DMS114 treated with DMSO at 0.1 percent for 48 hours (cell line): Measurements from ENCODE around the gene ERCC2.
"Not testable (repeated sequence)": the region's sequence is repeated elsewhere in the genome, so short reads cannot be mapped to it uniquely, and the experiment has no call there.

ENCODE experiments used
- DNase-seq: peaks from one replicate; lab custom pipeline; 2025; ENCODE audit not compliant: unreplicated experiment; lab: John Stamatoyannopoulos, UW

The ERCC2 gene

GRCh38 chr19:45340232-45340898 lies 30.0 kb downstream of the ERCC2 start, which contains the start of gene KLC3:
KLC3 (plus strand) TSS chr19:45340750; CDS start chr19:45345542, 4,792 bp downstream.
- no peak for DNase-seq

- no peak for DNase-seq
Measured at GRCh38 chr19:45339629-45340028, 30.7 kb downstream of the ERCC2 start.

GRCh38 chr19:45336696-45337251 lies 33.6 kb downstream of the ERCC2 start:
- DNase-seq, result no peak

- not testable (repeated sequence) for DNase-seq
Measured at GRCh38 chr19:45334881-45335280, 35.5 kb downstream of the ERCC2 start.

GRCh38 chr19:45333609-45334303 lies 36.6 kb downstream of the ERCC2 start:
- no peak for DNase-seq

GRCh38 chr19:45331411-45331810 lies 39.0 kb downstream of the ERCC2 start:
- no peak for DNase-seq

- no peak for DNase-seq
Measured at GRCh38 chr19:45327404-45328143, 42.8 kb downstream of the ERCC2 start.

- DNase-seq, result no peak
Measured at GRCh38 chr19:45324349-45324907, 45.9 kb downstream of the ERCC2 start.

- no peak for DNase-seq
Measured at GRCh38 chr19:45323671-45324081, 46.7 kb downstream of the ERCC2 start.

- no peak for DNase-seq
Measured at GRCh38 chr19:45322744-45323281, 47.6 kb downstream of the ERCC2 start, which contains the start of gene CKM. CKM (minus strand) TSS chr19:45322875; CDS start chr19:45319713, 3,162 bp downstream.

GRCh38 chr19:45322311-45322710 lies 48.1 kb downstream of the ERCC2 start:
- no peak for DNase-seq

- no peak for DNase-seq
Measured at GRCh38 chr19:45321848-45322247, 48.5 kb downstream of the ERCC2 start.

- DNase-seq, result no peak
Measured at GRCh38 chr19:45320997-45321775, 49.2 kb downstream of the ERCC2 start.

GRCh38 chr19:45315304-45315703 lies 55.1 kb downstream of the ERCC2 start:
- DNase-seq, result no peak

- DNase-seq, result no peak
Measured at GRCh38 chr19:45314708-45315245, 55.6 kb downstream of the ERCC2 start.

GRCh38 chr19:45312285-45312684 lies 58.1 kb downstream of the ERCC2 start:
- not testable (repeated sequence) for DNase-seq

GRCh38 chr19:45311621-45312020 lies 58.8 kb downstream of the ERCC2 start:
- no peak for DNase-seq

- not testable (repeated sequence) for DNase-seq
Measured at GRCh38 chr19:45309322-45309721, 61.1 kb downstream of the ERCC2 start.

- no peak for DNase-seq
Measured at GRCh38 chr19:45307361-45307760, 63.0 kb downstream of the ERCC2 start.
